GM12878 (cell line): ENCODE measurements around the gene MLKL. TPM values are rescaled to one million over a fixed set of nuclear protein-coding genes. Genes with fewer than 3 reads are reported as not detected.
"Not testable (repeated sequence)": the region's sequence is repeated elsewhere in the genome, so short reads cannot be mapped to it uniquely, and the experiment has no call there.

Experiments
- ATAC-seq: fragments of 200-7000 bp; cut with Tn5 transposase; 3 replicates; pipeline ENCODE4 v1.9.1; 2020; ENCODE audit warnings: mild to moderate bottlenecking, moderate library complexity
- BruUV-seq: library from RNA; stranded (reverse); fragments of 400-500 nt; replicated peaks from 2 replicates; lab custom pipeline; 2021; lab: Mats Ljungman, UMichigan
- CTCF ChIA-PET: fragments of 300-600 bp; sonication (Branson Sonifier 250); formaldehyde crosslinking; extraction: SDS; loops from one replicate; lab custom pipeline; 2021; ENCODE audit warnings: inconsistent platforms; lab: Yijun Ruan, JAX
- POLR2A ChIA-PET: fragments of 350-600 bp; formaldehyde crosslinking; extraction: SDS; loops from one replicate; lab custom pipeline; 2021; ENCODE audit warnings: inconsistent platforms; lab: Charles Lee
- RAD21 ChIA-PET: fragments of 300-600 bp; sonication (Branson Sonifier 250); formaldehyde crosslinking; loops from one replicate; lab custom pipeline; 2023; ENCODE audit warnings: antibody characterized with exemption; ENCODE audit not compliant: unreplicated experiment; lab: Charles Lee
- SMC1A ChIA-PET: fragments of 300-600 bp; sonication (Branson Sonifier 250); formaldehyde crosslinking; loops from one replicate; lab custom pipeline; 2023; ENCODE audit not compliant: unreplicated experiment, uncharacterized antibody; lab: Charles Lee
- DNase-seq: peaks from one replicate; pipeline ENCODE4 v3.0.0-alpha.2; 2011; ENCODE audit warnings: low read depth, low spot score
- FAIRE-seq: peaks from 3 replicates; lab custom pipeline; 2011; peaks lifted over from hg19 to GRCh38; lab: Jason Lieb, UNC
- H2AFZ ChIP-seq: 2 replicates; pipeline ENCODE4 v1.6.0; 2011; ENCODE audit warnings: low read depth, low read length, control low read depth; ENCODE audit not compliant: control insufficient read depth
- H3K27ac ChIP-seq: 2 replicates; pipeline ENCODE4 v1.5.1; 2011; ENCODE audit warnings: control low read depth; ENCODE audit not compliant: control insufficient read depth, insufficient read depth
- H3K27me3 ChIP-seq, 2 experiments: replicated peaks in 1 of 2; 2 replicates each; pipeline versions ENCODE4 v1.6.0 to v1.6.1; 2011; ENCODE audit warnings: low read length in 1 of 2; ENCODE audit not compliant: control insufficient read depth in 2 of 2, insufficient read depth in 2 of 2
- H3K36me3 ChIP-seq, 2 experiments: 2 replicates each; pipeline ENCODE4 v1.5.1; 2011; ENCODE audit warnings: low read length in 1 of 2; ENCODE audit not compliant: control insufficient read depth in 2 of 2, insufficient read depth in 2 of 2
- H3K4me1 ChIP-seq: 2 replicates; pipeline ENCODE4 v1.6.1; 2011; ENCODE audit warnings: mild to moderate bottlenecking, low read length, moderate library complexity, mixed read lengths; ENCODE audit not compliant: control insufficient read depth, insufficient read depth
- H3K4me2 ChIP-seq: 2 replicates; pipeline ENCODE4 v1.6.0; 2011; ENCODE audit warnings: control low read depth; ENCODE audit not compliant: control insufficient read depth, insufficient read depth
- H3K4me3 ChIP-seq: fragments of 200-600 bp; sonication (generic); 2 replicates; pipeline ENCODE4 v1.5.1; 2016
- H3K79me2 ChIP-seq: 2 replicates; pipeline ENCODE4 v1.6.0; 2011; ENCODE audit warnings: low read length; ENCODE audit not compliant: control insufficient read depth, insufficient read depth
- H3K9ac ChIP-seq: 2 replicates; pipeline ENCODE4 v1.8.0; 2011; ENCODE audit warnings: low read length, control low read depth, mixed read lengths; ENCODE audit not compliant: control insufficient read depth, insufficient read depth
- H3K9me3 ChIP-seq: replicated peaks from 3 replicates; pipeline ENCODE4 v1.5.1; 2011; ENCODE audit warnings: mild to moderate bottlenecking, low read length; ENCODE audit not compliant: control insufficient read depth, insufficient read depth
- H4K20me1 ChIP-seq: 2 replicates; pipeline ENCODE4 v1.6.0; 2011; ENCODE audit not compliant: control insufficient read depth, insufficient read depth
- BHLHE40 ChIP-seq, 2 experiments: fragments of 450-650 bp in 1 of 2; IDR thresholded peaks; 2 replicates each; pipeline ENCODE4 v1.6.1; 2011 to 2017; ENCODE audit warnings: low read depth in 2 of 2, borderline replicate concordance in 1 of 2, improper control_type of control experiment in 1 of 2, low read length in 1 of 2, mild to moderate bottlenecking in 1 of 2
- E4F1 ChIP-seq: fragments of 450-650 bp; IDR thresholded peaks from 2 replicates; pipeline ENCODE4 v1.6.1; 2018; ENCODE audit warnings: borderline replicate concordance, mild to moderate bottlenecking; ENCODE audit not compliant: partially characterized antibody
- WGBS: methylation state at CpG from one replicate; pipeline ENCODE4 v1.1.6; 2016; ENCODE audit warnings: low lambda C conversion rate; ENCODE audit not compliant: insufficient replicate concordance, insufficient coverage; ENCODE audit errors: missing lambda C conversion rate; 5-methylcytosine and 5-hydroxymethylcytosine counted together
- in situ Hi-C: fragments of 300-500 bp; cut with MboI; formaldehyde crosslinking; loops from 9 replicates; pipeline ENCODE4 v1.14.3; 2018; ENCODE audit warnings: mixed read lengths
- intact Hi-C: fragments of 100-400 bp; cut with micrococcal nuclease; formaldehyde crosslinking; loops from one replicate; pipeline ENCODE4 v1.14.2; 2022; ENCODE audit not compliant: unreplicated experiment
- polyA plus RNA-seq, 11 experiments: library from polyadenylated mRNA; depleted of rRNA in 4 of 11; unstranded in 6 of 11; stranded (reverse) in 5 of 11; fragments of >200 nt; fragmentation: Nextera tagmentation in 4 of 11; fragmentation: Illumina TruSeq in 1 of 11; extraction: Ambion mirVana in 4 of 11; extraction: Trizol in 1 of 11; gene quantifications; 1 replicate in 1 of 11; 2 replicates in 10 of 11; pipeline versions ENCODE4 v1.2.1 to v1.2.3, GENCODE V29; 2011 to 2016; ENCODE audit warnings: inconsistent platforms in 2 of 11, missing spikeins in 2 of 11, low read depth in 1 of 11
- total RNA-seq, 4 experiments: library from RNA; depleted of rRNA in 3 of 4; stranded (reverse); fragments of >200 nt in 3 of 4; fragmentation: Illumina TruSeq in 1 of 4; extraction: Trizol in 1 of 4; gene quantifications; 2 replicates each; pipeline versions ENCODE4 v1.2.1 to v1.2.3, GENCODE V29; 2013 to 2021
- TF ChIP-seq, protein P1 (sequence below): fragments of 450-650 bp; IDR thresholded peaks from 2 replicates; pipeline ENCODE4 v1.6.1; 2016; ENCODE audit warnings: mild to moderate bottlenecking, moderate library complexity, borderline replicate concordance

The MLKL gene
- total and polyA plus RNA-seq, 10 of the 15 experiments (the other 5 are each of a cell fraction or from before 2014, with no cell fraction given): 3.8 to 14.5 (median 11.2) TPM

DNA sequence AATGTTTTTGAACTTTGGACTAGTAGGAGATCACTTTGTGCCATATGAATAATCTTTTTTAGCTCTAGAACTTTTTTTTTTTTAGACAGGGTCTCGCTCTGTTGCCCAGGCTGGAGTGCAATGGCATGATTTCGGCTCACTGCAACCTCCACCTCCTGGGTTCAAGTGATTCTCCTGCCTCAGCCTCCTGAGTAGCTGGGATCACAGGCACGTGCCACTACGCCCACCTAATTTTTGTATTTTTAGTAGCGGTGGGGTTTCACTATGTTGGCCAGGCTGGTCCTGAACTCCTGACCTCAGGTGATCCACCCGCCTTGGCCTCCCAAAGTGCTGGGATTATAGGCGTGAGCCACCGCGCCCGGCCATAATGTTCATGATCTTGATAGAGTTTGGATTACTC lies 31.8 kb downstream of the MLKL start:
- H3K4me1 ChIP-seq, DNase-seq, FAIRE-seq, intact Hi-C loops, H3K27me3 ChIP-seq, H4K20me1 ChIP-seq, H2AFZ ChIP-seq, BruUV-seq, ATAC-seq, H3K4me3 ChIP-seq, H3K27ac ChIP-seq, RAD21 ChIA-PET, in situ Hi-C loops, H3K9me3 ChIP-seq, H3K9ac ChIP-seq, H3K4me2 ChIP-seq: not testable (repeated sequence)
- peak in 1 of 2 experiments; percentile 30; a peak in 2 of 4 replicates for TF ChIP-seq BHLHE40 (IDR thresholded peaks at IDR 0.05; ENCODE audit: borderline replicate concordance in 1 of 2, low read depth in 2 of 2, low read length in 1 of 2)
- 88% methylated on average over 9 of the region's 10 CpGs for WGBS
- H3K36me3 ChIP-seq: peaks cover 0 to 11% of the 10 kb centered on the region in 2 experiments; a peak in 3 of 4 replicates
- SMC1A ChIA-PET: interaction anchor here (0.7 to 2.7 kb wide), 3 partner anchors 11 to 61 kb away, joined by 3 to 26 read pairs (median 3); partner anchors contain the start of gene MLKL
- POLR2A ChIA-PET: interaction anchor here (0.6 to 3.4 kb wide), 3 partner anchors 28 to 85 kb away, joined by 3 to 28 read pairs (median 7); partner anchors contain the start of gene MLKL
- H3K79me2 ChIP-seq: peaks cover 27% of the 10 kb centered on the region
- CTCF ChIA-PET: interaction anchor here (0.5 to 2.8 kb wide), 3 partner anchors 17 to 650 kb away, joined by 3 to 14 read pairs (median 3); no protein-coding TSS in a partner anchor

DNA sequence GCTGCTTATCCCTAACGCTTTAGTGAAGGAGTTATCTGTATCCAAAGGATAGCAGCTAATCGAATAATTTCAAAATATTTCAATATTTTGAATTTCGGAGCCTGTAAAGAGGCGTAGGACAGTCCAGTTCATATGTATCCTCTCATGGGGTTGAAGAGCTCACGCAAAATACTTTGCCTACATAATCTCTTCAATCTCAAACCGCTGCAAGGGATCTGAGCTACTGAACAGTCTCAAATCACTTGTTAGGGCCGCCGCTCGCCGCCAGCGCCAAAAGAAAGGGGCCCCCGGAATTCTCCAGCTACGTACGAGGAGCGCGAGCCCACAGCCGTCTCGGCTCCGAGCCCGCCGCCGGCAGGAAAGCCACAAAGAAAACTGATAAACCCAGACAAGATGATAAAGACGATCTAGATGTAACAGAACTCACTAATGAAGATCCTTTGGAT lies 33.4 kb downstream of the MLKL start:
- no peak for FAIRE-seq
- H3K4me2 ChIP-seq: peak overlapping the region; percentile 93
- peak overlapping the region; percentile 89 for H3K27ac ChIP-seq
- peaks cover 41% of the 10 kb centered on the region for H3K79me2 ChIP-seq
- H2AFZ ChIP-seq: peak overlapping the region; percentile 96
- DNase-seq: no peak
- H3K9me3 ChIP-seq: no peaks in the 10 kb centered on the region
- peak overlapping the region; percentile 74 for H3K4me3 ChIP-seq
- no peaks in the 10 kb centered on the region for H4K20me1 ChIP-seq
- intact Hi-C loops (loop anchor here (2.0 kb wide), 1 partner anchor 32 kb away; no protein-coding TSS in a partner anchor), in situ Hi-C loops (no loop called here)
- H3K4me1 ChIP-seq: peaks cover 5% of the 10 kb centered on the region
- peak; percentile 19 for ATAC-seq
- ChIA-PET SMC1A (interaction anchor here (1.1 to 2.7 kb wide), 4 partner anchors 14 to 62 kb away, joined by 3 to 26 read pairs (median 5); partner anchors contain the start of gene MLKL), POLR2A (interaction anchor here (0.6 to 3.4 kb wide), 9 partner anchors 7 to 956 kb away, joined by 3 to 28 read pairs (median 6); partner anchors contain the start of genes ADAT1, MLKL and WDR59), RAD21 (interaction anchor here (0.7 to 1.9 kb wide), 9 partner anchors 10 to 985 kb away, joined by 3 to 18 read pairs (median 4); partner anchors contain the start of genes MLKL and WDR59), CTCF (interaction anchor here (0.6 to 2.8 kb wide), 10 partner anchors 11 to 756 kb away, joined by 3 to 14 read pairs (median 4); partner anchors contain the start of gene MLKL)
- peaks cover 0 to 21% of the 10 kb centered on the region in 2 experiments; a peak in 3 of 4 replicates for H3K36me3 ChIP-seq
- no peaks in the 10 kb centered on the region for H3K27me3 ChIP-seq
- H3K9ac ChIP-seq: peak overlapping the region; percentile 87
- TSS peak; percentile 96 for BruUV-seq
- under 1% methylated on average over 23 of the region's 23 CpGs for WGBS
- TF ChIP-seq E4F1: no peak
- TF ChIP-seq, protein P1, sequence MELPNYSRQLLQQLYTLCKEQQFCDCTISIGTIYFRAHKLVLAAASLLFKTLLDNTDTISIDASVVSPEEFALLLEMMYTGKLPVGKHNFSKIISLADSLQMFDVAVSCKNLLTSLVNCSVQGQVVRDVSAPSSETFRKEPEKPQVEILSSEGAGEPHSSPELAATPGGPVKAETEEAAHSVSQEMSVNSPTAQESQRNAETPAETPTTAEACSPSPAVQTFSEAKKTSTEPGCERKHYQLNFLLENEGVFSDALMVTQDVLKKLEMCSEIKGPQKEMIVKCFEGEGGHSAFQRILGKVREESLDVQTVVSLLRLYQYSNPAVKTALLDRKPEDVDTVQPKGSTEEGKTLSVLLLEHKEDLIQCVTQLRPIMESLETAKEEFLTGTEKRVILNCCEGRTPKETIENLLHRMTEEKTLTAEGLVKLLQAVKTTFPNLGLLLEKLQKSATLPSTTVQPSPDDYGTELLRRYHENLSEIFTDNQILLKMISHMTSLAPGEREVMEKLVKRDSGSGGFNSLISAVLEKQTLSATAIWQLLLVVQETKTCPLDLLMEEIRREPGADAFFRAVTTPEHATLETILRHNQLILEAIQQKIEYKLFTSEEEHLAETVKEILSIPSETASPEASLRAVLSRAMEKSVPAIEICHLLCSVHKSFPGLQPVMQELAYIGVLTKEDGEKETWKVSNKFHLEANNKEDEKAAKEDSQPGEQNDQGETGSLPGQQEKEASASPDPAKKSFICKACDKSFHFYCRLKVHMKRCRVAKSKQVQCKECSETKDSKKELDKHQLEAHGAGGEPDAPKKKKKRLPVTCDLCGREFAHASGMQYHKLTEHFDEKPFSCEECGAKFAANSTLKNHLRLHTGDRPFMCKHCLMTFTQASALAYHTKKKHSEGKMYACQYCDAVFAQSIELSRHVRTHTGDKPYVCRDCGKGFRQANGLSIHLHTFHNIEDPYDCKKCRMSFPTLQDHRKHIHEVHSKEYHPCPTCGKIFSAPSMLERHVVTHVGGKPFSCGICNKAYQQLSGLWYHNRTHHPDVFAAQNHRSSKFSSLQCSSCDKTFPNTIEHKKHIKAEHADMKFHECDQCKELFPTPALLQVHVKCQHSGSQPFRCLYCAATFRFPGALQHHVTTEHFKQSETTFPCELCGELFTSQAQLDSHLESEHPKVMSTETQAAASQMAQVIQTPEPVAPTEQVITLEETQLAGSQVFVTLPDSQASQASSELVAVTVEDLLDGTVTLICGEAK: peak; percentile 71; the same call in 1 of the 2 replicates
